Karpas-422 (cell line): ENCODE data around the gene ANO10. TPM values are rescaled to one million over a fixed set of nuclear protein-coding genes. Genes with fewer than 3 reads are reported as not detected.

Experiments used
- DNase-seq: peaks from one replicate; pipeline ENCODE4 v3.0.0-alpha.2; 2015
- H2AFZ ChIP-seq: fragments of 200-600 bp; sonication (generic); 2 replicates; pipeline ENCODE4 v1.6.1; 2014; ENCODE audit warnings: antibody characterized with exemption, low read length, mixed read lengths
- H3K27ac ChIP-seq: fragments of 200-600 bp; sonication (generic); 2 replicates; pipeline ENCODE4 v1.5.1; 2014; ENCODE audit warnings: mild to moderate bottlenecking, low read length, moderate library complexity
- H3K27me3 ChIP-seq: fragments of 200-600 bp; sonication (generic); 2 replicates; pipeline ENCODE4 v1.6.1; 2014; ENCODE audit warnings: low read length, mixed read lengths
- H3K36me3 ChIP-seq: fragments of 200-600 bp; sonication (generic); 2 replicates; pipeline ENCODE4 v1.6.1; 2014; ENCODE audit warnings: low read length, mixed read lengths; ENCODE audit not compliant: insufficient read depth
- H3K4me1 ChIP-seq: fragments of 200-600 bp; sonication (generic); 2 replicates; pipeline ENCODE4 v1.6.1; 2014; ENCODE audit warnings: mild to moderate bottlenecking, low read length, mixed read lengths
- H3K4me2 ChIP-seq: fragments of 200-600 bp; sonication (generic); 2 replicates; pipeline ENCODE4 v1.6.1; 2014; ENCODE audit warnings: low read length, low read depth, mild to moderate bottlenecking; ENCODE audit not compliant: poor library complexity, severe bottlenecking
- H3K4me3 ChIP-seq: fragments of 200-600 bp; sonication (generic); 2 replicates; pipeline ENCODE4 v1.5.1; 2014; ENCODE audit warnings: mild to moderate bottlenecking, antibody characterized with exemption, low read length, mixed read lengths
- H3K79me2 ChIP-seq: fragments of 200-600 bp; sonication (generic); 2 replicates; pipeline ENCODE4 v1.6.1; 2014; ENCODE audit warnings: mild to moderate bottlenecking, low read length, mixed read lengths
- H3K9ac ChIP-seq: fragments of 200-600 bp; sonication (generic); 2 replicates; pipeline ENCODE4 v1.6.0; 2014; ENCODE audit warnings: low read length
- H3K9me2 ChIP-seq: fragments of 200-600 bp; sonication (generic), shearing (Covaris generic); replicated peaks from 2 replicates; pipeline ENCODE4 v1.6.0; 2014; ENCODE audit warnings: mild to moderate bottlenecking, low read length, moderate library complexity; ENCODE audit not compliant: insufficient read depth
- H3K9me3 ChIP-seq: fragments of 300-700, 200-600 bp; sonication (generic); 2 replicates; pipeline ENCODE4 v1.6.1; 2014; ENCODE audit warnings: low read length, mixed read lengths
- H4K20me1 ChIP-seq: fragments of 200-600 bp; sonication (generic); 2 replicates; pipeline ENCODE4 v1.6.1; 2014; ENCODE audit warnings: mild to moderate bottlenecking, antibody characterized with exemption, low read length, low read depth; ENCODE audit not compliant: insufficient read depth
- total RNA-seq: library from RNA; depleted of rRNA; stranded (reverse); fragments of >200 nt; shearing (Covaris generic); gene quantifications from 2 replicates; pipeline ENCODE4 v1.2.3, GENCODE V29; 2014; ENCODE audit warnings: low replicate concordance

The ANO10 gene
- total RNA-seq, 1 experiment from 2014 or later: 3.2 TPM

- H3K4me1 ChIP-seq: no peaks in the 10 kb centered on the region
- no peak overlapping the region for H2AFZ ChIP-seq
- no peaks in the 10 kb centered on the region for H3K27me3 ChIP-seq
- no peak overlapping the region for H3K4me2 ChIP-seq
- H3K9me2 ChIP-seq: no peaks in the 10 kb centered on the region
- H3K79me2 ChIP-seq: no peaks in the 10 kb centered on the region
- DNase-seq: no peak
- no peaks in the 10 kb centered on the region for H3K9me3 ChIP-seq
- H3K4me3 ChIP-seq: no peak overlapping the region
- H3K9ac ChIP-seq: no peak overlapping the region
- H3K36me3 ChIP-seq: no peaks in the 10 kb centered on the region
- no peak overlapping the region for H3K27ac ChIP-seq
- no peaks in the 10 kb centered on the region for H4K20me1 ChIP-seq
These were observed 27.7 kb upstream of the ANO10 start for GRCh38 chr3:43649365-43649968.

GRCh38 chr3:43648957-43649356 is 27.1 kb upstream of the ANO10 start:
- H2AFZ ChIP-seq: no peak overlapping the region
- no peaks in the 10 kb centered on the region for H3K79me2 ChIP-seq
- no peak overlapping the region for H3K4me3 ChIP-seq
- H3K4me2 ChIP-seq: no peak overlapping the region
- no peaks in the 10 kb centered on the region for H4K20me1 ChIP-seq
- no peaks in the 10 kb centered on the region for H3K4me1 ChIP-seq
- H3K27me3 ChIP-seq: no peaks in the 10 kb centered on the region
- no peaks in the 10 kb centered on the region for H3K9me3 ChIP-seq
- H3K9ac ChIP-seq: no peak overlapping the region
- no peak for DNase-seq
- no peak overlapping the region for H3K27ac ChIP-seq
- no peaks in the 10 kb centered on the region for H3K9me2 ChIP-seq
- H3K36me3 ChIP-seq: no peaks in the 10 kb centered on the region

- Histone ChIP-seq H3K4me2 (no peak overlapping the region), H3K27me3 (no peaks in the 10 kb centered on the region), H3K4me1 (no peaks in the 10 kb centered on the region), H3K9me3 (no peaks in the 10 kb centered on the region), H3K79me2 (no peaks in the 10 kb centered on the region), H4K20me1 (no peaks in the 10 kb centered on the region), H3K27ac (no peak overlapping the region), H3K9ac (no peak overlapping the region), H3K9me2 (no peaks in the 10 kb centered on the region), H3K36me3 (no peaks in the 10 kb centered on the region), H3K4me3 (no peak overlapping the region), H2AFZ (no peak overlapping the region)
- peak; percentile 17 for DNase-seq
These were observed 25.7 kb upstream of the ANO10 start for GRCh38 chr3:43647331-43648166.

- DNase-seq: peak; percentile 26
- no peaks in the 10 kb centered on the region for H4K20me1 ChIP-seq
- H3K36me3 ChIP-seq: no peaks in the 10 kb centered on the region
- H2AFZ ChIP-seq: no peak overlapping the region
- no peaks in the 10 kb centered on the region for H3K4me1 ChIP-seq
- H3K9me2 ChIP-seq: no peaks in the 10 kb centered on the region
- H3K9ac ChIP-seq: no peak overlapping the region
- H3K4me2 ChIP-seq: no peak overlapping the region
- no peaks in the 10 kb centered on the region for H3K79me2 ChIP-seq
- H3K9me3 ChIP-seq: no peaks in the 10 kb centered on the region
- no peaks in the 10 kb centered on the region for H3K27me3 ChIP-seq
- no peak overlapping the region for H3K27ac ChIP-seq
- H3K4me3 ChIP-seq: no peak overlapping the region
These were observed 22.6 kb upstream of the ANO10 start for GRCh38 chr3:43644443-43644842.

- Histone ChIP-seq H3K4me2 (no peak overlapping the region), H3K27me3 (no peaks in the 10 kb centered on the region), H3K4me1 (no peaks in the 10 kb centered on the region), H3K27ac (no peak overlapping the region), H3K9ac (no peak overlapping the region), H3K9me2 (no peaks in the 10 kb centered on the region), H3K36me3 (no peaks in the 10 kb centered on the region), H3K4me3 (no peak overlapping the region), H4K20me1 (no peaks in the 10 kb centered on the region), H3K9me3 (no peaks in the 10 kb centered on the region), H2AFZ (no peak overlapping the region), H3K79me2 (no peaks in the 10 kb centered on the region)
- peak; percentile 16 for DNase-seq
These were observed 19.7 kb upstream of the ANO10 start for GRCh38 chr3:43641306-43642114.

- no peaks in the 10 kb centered on the region for H4K20me1 ChIP-seq
- no peaks in the 10 kb centered on the region for H3K27me3 ChIP-seq
- H3K4me2 ChIP-seq: no peak overlapping the region
- no peaks in the 10 kb centered on the region for H3K4me1 ChIP-seq
- no peak overlapping the region for H3K4me3 ChIP-seq
- H3K27ac ChIP-seq: no peak overlapping the region
- H2AFZ ChIP-seq: no peak overlapping the region
- no peaks in the 10 kb centered on the region for H3K9me2 ChIP-seq
- DNase-seq: peak; percentile 34
- H3K79me2 ChIP-seq: no peaks in the 10 kb centered on the region
- H3K9me3 ChIP-seq: no peaks in the 10 kb centered on the region
- H3K36me3 ChIP-seq: no peaks in the 10 kb centered on the region
- no peak overlapping the region for H3K9ac ChIP-seq
These were observed 18.9 kb upstream of the ANO10 start for GRCh38 chr3:43640681-43641080.

GRCh38 chr3:43638594-43639447 is 17.0 kb upstream of the ANO10 start:
- Histone ChIP-seq H4K20me1 (no peaks in the 10 kb centered on the region), H3K9me2 (no peaks in the 10 kb centered on the region), H3K4me3 (no peak overlapping the region), H2AFZ (no peak overlapping the region), H3K36me3 (no peaks in the 10 kb centered on the region), H3K4me1 (no peaks in the 10 kb centered on the region), H3K9me3 (no peaks in the 10 kb centered on the region), H3K27me3 (no peaks in the 10 kb centered on the region), H3K79me2 (no peaks in the 10 kb centered on the region), H3K27ac (no peak overlapping the region), H3K9ac (no peak overlapping the region), H3K4me2 (no peak overlapping the region)
- peak; percentile 80 for DNase-seq
